ENCODE measurements around the gene C8G.

C8G gene

DNA sequence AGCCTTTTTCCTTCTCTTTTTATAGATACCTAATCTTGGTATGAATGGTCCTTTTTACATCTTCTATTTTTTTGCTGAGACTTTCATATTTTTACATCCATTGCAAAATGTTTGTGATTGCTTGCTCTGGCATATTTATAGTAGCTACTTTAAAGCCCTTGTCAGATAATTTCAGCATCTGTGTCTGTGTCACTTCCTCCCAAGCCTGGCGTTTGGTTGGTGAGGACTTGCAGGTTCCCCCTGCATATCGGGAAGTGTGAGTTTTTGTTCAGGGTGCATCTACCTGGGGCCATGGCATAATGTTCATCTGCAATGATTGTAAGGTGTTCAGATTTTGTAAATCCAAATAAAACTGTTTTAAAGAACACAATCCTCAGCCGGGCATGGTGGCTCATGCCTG, 9.4 kb upstream of the C8G start:
- TF ChIP-seq POLR2A (IDR thresholded peaks at IDR 0.05; ENCODE audit: low read depth, low read length): no peak
- no peak for TF ChIP-seq TAF1 (IDR thresholded peaks at IDR 0.05; ENCODE audit: borderline replicate concordance, low read depth, low read length)
- FAIRE-seq (no peak), DNase-seq (ENCODE audit: insufficient read length) (no peak)

- no peak for TF ChIP-seq TAF1 (IDR thresholded peaks at IDR 0.05; ENCODE audit: borderline replicate concordance, low read depth, low read length)
- no peak for TF ChIP-seq POLR2AphosphoS5 (IDR thresholded peaks at IDR 0.05; ENCODE audit: low read depth, low read length)
- no peak for TF ChIP-seq POLR2A (IDR thresholded peaks at IDR 0.05; ENCODE audit: low read depth, low read length)
- FAIRE-seq (no peak), DNase-seq (ENCODE audit: insufficient read length) (no peak)
Observed at GRCh38 chr9:136936645-136937170, 8.3 kb upstream of the C8G start.

DNA sequence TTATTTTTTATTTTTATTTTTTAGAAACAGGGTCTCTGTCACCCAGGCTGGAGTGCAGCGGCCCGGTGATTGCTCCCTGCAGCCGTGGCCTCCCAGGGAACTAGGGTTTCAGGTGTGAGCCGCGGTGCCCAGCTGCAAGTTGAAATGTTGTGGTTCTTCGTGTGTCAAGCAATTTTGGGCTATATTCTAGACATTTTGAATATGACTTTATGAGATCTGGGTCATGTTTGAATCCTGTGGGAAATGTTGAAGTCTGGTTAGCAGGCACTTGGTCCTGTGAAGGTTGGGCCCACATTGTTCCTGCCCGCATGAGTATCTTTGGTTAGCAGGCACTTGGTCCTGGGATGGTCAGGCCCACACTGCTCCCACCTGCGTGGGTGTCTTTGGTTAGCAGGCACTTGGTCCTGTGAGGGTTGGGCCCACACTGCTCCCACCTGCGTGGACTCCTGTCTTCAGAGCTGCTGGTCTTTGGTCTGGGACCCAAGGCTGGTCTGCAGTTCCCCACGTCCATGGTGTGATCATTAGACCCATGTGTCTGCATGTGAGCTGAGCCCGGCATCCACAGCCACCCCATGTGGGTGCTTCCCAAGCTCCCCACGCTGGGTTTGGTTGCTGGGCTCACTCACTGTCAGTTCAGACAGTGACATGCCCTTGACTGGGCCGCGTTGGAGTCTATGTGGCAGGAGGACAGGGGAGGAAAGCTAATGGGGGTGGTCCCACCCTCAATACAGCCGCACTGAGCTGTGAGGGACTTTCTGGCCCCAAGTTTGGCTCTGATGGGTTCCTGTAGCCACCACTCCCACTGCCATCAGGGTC, 7.6 kb upstream of the C8G start:
- FAIRE-seq (no peak), DNase-seq (ENCODE audit: insufficient read length) (no peak)
- no peak for TF ChIP-seq POLR2AphosphoS5 (IDR thresholded peaks at IDR 0.05; ENCODE audit: low read depth, low read length)
- TF ChIP-seq TAF1 (IDR thresholded peaks at IDR 0.05; ENCODE audit: borderline replicate concordance, low read depth, low read length): no peak
- TF ChIP-seq POLR2A (IDR thresholded peaks at IDR 0.05; ENCODE audit: low read depth, low read length): no peak

- TF ChIP-seq POLR2AphosphoS5 (IDR thresholded peaks at IDR 0.05; ENCODE audit: low read depth, low read length) (no peak), POLR2A (IDR thresholded peaks at IDR 0.05; ENCODE audit: low read depth, low read length) (no peak), TAF1 (IDR thresholded peaks at IDR 0.05; ENCODE audit: borderline replicate concordance, low read depth, low read length) (no peak)
- no peak for FAIRE-seq
- no peak for DNase-seq (ENCODE audit: insufficient read length)
Observed at GRCh38 chr9:136939431-136939995, 5.5 kb upstream of the C8G start.

GRCh38 chr9:136939996-136940525, 5.0 kb upstream of the C8G start:
- no peak for TF ChIP-seq POLR2AphosphoS5 (IDR thresholded peaks at IDR 0.05; ENCODE audit: low read depth, low read length)
- TF ChIP-seq TAF1 (IDR thresholded peaks at IDR 0.05; ENCODE audit: borderline replicate concordance, low read depth, low read length): no peak
- no peak for FAIRE-seq
- no peak for DNase-seq (ENCODE audit: insufficient read length)

DNA sequence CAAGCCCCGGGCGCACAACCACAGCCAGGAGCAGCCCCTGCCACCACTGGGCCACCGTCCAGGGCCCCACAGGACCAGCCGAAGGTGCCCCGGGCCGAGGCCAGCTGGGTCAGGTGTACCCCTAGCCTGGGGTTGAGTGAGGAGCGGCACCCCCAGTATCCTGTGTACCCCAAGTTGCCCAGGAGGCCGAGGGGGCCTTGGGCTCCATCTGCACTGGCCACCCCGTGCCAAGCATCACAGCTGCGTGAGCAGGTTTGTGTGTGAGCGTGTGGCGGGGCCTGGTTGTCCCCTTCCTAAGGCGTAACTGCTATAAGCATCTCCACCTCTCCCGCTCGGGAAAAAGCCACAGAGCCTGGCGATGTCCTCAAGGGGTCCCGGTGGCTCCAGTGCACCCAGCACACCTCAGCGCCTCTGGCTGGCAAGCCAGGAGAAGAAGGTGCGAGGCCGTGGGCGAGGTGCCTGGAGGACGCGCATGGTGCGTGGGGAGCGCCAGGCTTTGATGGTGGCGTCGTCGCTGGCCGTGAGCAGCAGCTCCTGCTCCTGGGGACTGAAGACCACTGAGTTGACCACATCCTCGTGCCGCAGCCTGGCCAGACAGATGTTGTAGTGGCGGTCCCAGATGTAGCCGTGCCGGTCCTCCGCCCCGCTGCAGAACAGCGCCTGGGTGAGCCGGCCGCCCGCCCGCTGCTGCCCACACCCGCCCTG, 4.4 kb upstream of the C8G start:
- no peak for DNase-seq (ENCODE audit: insufficient read length)
- no peak for FAIRE-seq
- TF ChIP-seq TAF1 (IDR thresholded peaks at IDR 0.05; ENCODE audit: borderline replicate concordance, low read depth, low read length) (no peak), POLR2AphosphoS5 (IDR thresholded peaks at IDR 0.05; ENCODE audit: low read depth, low read length) (no peak), POLR2A (IDR thresholded peaks at IDR 0.05; ENCODE audit: low read depth, low read length) (no peak)

DNA sequence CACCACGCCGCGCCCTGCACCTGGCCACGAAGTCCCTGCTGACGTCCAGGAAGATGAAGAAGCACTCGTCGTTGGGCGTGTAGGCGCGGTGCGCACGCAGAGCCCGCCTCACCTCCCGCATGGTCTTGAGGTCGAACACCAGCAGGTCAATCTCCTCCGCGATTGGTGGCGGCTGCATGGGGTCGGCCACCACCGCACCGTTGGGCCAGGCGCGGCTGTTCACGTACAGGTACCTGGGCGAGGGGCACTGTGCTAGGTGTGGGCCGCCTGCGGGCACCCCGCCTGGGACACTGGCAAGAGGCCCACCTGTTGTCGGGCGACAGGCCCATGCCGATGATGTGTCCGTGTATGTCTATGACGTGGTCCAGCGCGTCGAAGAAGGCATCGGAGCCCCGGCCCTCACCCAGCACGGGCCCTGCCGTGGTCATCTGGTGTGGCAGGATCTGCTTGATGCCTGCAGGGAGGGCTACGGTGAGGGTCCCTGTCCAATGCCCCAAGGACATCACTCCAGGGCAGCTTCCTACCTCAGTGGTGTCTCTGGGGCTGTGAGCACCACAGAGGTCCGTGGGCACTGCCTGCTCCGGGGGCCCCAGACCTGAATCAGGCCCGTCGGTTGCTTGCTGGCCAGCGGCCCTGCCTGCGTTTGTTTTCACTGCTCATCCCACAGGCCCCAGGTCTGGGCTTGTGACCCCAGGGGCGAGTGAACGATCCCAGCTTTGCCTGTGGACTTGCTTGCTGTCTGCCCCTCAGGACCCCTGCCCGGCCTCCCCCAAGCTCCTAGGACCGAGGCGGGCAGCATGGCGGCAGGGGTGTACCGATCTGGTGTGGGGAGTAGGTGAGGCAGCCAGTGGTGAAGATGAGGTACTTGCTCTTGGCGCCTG, 3.6 kb upstream of the C8G start:
- FAIRE-seq: no peak
- TF ChIP-seq TAF1 (IDR thresholded peaks at IDR 0.05; ENCODE audit: borderline replicate concordance, low read depth, low read length) (no peak), POLR2AphosphoS5 (IDR thresholded peaks at IDR 0.05; ENCODE audit: low read depth, low read length) (no peak), POLR2A (IDR thresholded peaks at IDR 0.05; ENCODE audit: low read depth, low read length) (no peak)
- DNase-seq (ENCODE audit: insufficient read length): no peak

DNA sequence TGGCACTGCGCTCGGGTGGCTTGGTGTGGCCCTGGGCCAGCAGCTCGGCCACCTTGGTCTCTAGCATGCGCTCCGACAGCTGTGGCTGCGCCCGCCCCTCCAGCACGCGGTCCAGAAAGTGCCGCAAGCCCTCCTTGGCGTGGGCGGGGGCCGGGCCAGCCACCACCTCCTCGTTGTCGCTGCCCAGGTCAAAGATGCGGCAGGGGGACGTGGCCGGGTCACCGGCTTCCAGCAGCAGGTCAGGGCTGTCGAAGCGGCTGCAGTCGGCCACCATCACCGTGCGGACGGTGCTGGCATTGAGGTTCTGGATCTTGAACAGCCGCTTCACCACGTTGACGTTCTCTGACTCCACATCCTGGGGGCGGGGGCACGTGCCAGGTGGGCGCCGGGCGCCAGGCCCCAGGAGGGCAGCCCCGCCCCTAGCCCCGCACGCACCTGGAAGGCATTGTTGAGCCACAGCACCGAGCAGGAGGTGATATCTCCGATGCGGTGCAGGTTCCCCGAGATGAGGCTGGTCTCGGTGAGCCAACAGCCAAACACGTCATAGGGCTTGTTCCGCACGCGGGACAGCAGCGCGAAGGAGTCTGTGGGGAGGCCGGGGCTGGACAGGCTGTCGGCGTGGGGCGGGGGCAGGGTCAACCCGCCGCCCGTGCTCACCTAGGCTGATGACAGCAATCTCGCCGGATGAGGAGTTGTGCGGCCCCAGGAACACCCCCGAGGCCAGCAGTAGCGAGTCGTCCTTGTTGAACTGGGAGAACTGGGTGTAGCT, 2.7 kb upstream of the C8G start:
- TF ChIP-seq POLR2AphosphoS5 (IDR thresholded peaks at IDR 0.05; ENCODE audit: low read depth, low read length): no peak
- TF ChIP-seq POLR2A (IDR thresholded peaks at IDR 0.05; ENCODE audit: low read depth, low read length): no peak
- TF ChIP-seq TAF1 (IDR thresholded peaks at IDR 0.05; ENCODE audit: borderline replicate concordance, low read depth, low read length): no peak
- no peak for FAIRE-seq
- DNase-seq (ENCODE audit: insufficient read length): no peak

DNA sequence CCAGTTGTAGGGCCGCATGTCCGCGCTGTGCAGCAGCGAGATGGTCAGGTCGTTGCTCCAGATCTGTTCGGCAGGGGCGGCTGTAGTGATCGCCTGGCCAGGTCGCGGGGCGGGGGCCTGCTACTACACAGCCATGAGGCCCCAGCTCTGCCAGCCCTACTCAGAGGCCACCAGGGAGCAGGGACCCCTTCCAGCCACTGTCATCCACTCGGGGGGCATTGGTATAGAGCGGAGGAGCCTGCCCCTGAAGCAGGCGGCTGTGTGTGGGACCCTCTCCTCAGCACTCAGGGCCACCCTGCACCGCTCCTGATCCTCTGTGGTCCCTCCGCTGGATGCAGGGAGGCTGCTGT, 2.2 kb upstream of the C8G start:
- FAIRE-seq: no peak
- no peak for TF ChIP-seq TAF1 (IDR thresholded peaks at IDR 0.05; ENCODE audit: borderline replicate concordance, low read depth, low read length)
- TF ChIP-seq POLR2AphosphoS5 (IDR thresholded peaks at IDR 0.05; ENCODE audit: low read depth, low read length): no peak
- no peak for TF ChIP-seq POLR2A (IDR thresholded peaks at IDR 0.05; ENCODE audit: low read depth, low read length)
- DNase-seq (ENCODE audit: insufficient read length): no peak
